ENCODE measurements around the gene KRTAP10-5.
"Not testable (repeated sequence)": the region's sequence is repeated elsewhere in the genome, so short reads cannot be mapped to it uniquely, and the experiment has no call there.

Gene KRTAP10-5

DNA sequence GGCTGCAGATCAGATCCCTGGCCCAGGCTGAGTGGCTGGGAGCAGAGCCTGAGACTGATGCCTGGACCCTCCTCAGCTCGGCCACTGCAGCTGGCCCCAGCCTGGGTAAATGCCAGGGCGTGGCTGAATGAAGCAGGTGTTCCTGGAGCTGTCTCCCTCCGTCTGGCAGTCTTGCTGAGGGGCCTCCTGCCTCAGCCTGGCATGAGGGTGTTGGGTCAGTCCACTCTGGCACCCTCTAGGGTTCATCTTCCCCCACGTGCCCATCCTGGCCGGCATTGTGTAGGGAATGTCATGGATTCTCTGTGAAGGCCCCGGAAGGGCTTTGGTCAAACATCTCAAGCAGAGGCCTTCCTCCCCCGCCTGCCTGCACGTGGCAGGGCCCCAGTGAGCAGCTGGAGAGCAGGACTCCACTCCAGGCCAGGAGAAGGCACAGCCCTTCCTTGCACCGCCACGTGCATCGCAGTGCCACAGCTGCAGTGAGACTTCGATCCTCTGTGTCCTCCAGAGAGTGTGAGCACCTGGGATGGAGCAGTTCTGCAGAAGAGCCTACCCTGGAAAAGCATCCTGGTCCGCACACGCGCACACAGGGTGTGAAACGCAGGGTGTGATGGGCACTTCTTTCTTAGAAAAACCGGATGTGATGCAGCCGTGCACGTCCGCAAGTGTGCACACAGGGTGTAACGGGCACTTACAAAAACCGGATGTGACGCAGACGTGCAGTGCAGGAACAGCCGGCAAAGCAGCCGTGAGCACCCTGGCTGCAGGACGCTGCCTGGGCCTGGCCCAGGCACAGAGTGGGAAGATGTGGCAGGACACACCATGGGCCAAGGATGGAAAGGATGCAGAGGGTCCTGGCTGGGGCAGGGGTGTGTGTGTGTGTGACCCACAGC is 11.5 kb downstream of the KRTAP10-5 start:
- DNase-seq: no peak

DNA sequence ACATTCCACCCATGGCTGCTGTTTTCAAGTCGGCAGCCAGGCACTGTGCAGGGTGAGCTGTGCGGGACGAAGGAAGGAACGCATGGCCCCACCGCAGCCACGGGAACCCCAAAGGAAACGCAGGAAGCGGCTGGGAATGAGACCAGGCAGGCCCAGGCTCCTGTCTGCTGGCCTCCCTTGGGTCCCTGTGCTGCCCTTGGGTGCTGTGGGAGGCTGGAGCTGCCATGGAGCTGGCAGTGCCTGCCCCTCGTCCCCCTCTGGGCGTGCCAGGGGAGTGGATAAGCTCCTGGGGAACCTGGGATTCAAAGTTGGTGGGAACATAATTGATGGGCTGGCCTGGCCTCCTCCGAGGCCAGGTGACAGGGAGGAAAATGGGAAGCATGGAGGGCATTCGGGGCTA is 12.1 kb downstream of the KRTAP10-5 start:
- no peak for DNase-seq

DNA sequence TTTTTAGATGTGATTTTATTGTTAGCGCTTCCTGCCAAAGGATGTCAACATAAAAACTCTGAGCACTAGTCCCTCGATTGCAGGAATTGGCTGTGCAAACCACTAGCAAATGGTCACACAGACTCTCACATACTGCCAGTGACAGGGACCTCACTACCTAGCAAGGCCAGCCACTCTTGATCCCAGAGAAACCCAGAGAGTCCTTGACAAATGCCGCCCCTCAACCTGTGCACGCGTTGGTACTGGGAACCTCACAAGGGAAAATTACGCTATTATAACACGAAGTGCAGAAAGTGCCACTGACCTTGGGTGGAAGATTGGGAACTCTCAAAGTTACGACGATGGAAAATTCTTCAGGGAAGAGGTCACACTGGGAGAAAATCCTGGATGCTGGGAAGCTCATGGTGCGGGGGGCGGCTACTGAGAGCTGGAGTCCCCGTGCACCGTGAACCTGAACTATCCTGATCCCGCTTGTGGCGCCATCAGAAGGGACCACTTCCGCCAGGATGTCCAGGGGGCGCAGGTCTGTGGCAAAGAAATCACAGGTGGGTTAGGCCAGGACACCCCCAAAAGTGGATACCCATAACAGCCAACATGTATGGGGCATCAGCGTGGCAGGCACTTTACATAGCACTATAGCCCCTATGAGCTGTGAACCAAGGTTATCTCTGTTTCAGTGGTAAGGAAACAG is 12.8 kb downstream of the KRTAP10-5 start:
- DNase-seq: no peak

DNA sequence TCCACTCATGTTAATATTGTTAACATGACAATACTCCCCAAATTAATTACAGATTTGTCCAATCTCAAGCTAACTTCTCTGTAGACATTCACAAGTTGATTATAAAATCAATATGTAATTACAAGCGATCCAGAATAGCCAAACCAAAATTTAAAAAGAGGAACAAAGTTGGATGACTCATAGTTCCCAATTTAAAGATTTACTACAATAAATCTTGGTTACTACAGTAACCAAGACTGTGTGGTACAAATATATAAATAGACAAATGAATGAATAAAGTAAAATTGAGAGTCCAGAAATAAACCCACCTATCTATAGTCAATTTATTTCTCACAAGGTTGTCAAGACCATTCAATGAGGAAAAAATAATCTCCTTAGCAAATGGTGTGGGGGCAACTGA is 14.0 kb downstream of the KRTAP10-5 start:
- no peak for DNase-seq

DNA sequence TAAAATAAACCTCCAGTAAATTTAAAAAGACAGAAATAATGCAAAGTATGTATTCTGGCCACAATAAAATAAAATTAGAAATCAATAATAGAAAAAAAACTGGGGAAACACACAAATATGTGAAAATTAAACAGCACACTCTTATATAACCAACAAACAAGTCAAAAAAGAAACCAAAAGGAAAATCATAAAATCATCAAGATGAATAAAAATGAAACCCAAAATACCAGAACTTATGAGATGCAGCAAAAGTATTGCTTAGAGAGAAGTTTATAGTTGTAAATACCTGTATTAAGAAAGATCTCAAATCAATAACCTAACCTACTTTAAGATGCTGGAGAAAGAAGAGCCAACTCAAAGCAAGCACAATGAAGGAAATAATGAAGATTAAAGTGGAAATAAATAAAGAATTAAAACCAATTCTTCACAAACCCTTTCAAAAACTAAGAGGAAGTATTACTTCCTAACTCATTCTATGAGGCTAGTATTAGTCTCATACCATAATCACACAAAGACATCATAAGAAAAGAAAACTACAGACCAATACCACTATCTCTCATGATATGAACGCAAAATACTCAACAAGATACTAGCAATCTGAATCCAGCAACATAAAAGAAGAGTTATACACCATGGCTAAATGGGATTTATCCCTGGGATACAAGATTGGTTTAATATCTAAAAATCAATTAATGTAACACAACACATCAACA is 15.4 kb downstream of the KRTAP10-5 start:
- no peak for DNase-seq

DNA sequence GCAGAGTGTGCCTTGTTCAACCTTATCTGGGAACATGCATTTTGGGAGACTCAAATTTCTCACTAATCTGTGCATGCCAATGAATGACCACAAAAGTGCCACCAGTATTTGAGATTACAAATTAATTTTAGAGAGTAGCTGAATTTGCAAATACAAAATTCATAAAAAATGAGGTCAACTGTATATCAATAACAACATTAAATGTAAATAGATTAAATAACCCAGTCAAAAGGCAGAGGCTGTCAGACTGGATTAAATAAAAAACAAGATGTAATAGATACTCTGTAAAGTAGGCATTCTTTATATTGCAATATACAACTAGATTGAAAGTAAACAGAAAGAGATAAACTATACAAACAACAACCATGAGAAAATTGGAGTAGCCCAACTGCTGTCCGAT is 16.3 kb downstream of the KRTAP10-5 start:
- no peak for DNase-seq

DNA sequence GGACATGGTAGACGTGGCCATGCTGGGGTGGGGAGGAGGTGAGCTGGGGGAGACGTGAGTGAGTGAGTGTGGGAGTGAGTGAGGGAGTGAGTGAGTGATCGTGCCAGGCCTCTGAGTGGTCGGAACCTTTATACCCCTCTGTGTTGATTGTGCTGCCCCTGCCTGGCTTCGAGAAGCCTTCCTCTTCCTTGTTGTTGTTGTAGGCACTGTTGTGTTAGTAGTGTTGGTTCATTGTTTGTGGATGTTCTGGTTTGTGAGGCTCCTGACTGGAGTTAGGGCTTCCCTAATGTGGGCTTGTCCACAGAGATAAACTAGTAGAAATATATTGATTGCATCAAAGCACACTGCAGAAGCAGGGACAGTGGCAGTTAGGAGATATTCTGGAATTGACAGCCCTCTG is 21.7 kb downstream of the KRTAP10-5 start, which contains the start of gene KRTAP10-3:
TSS of gene KRTAP10-3 (minus strand) at position 101 of the 400 bp plus-strand sequence. CDS start at position 21, 80 bp downstream.
- DNase-seq: no peak

DNA sequence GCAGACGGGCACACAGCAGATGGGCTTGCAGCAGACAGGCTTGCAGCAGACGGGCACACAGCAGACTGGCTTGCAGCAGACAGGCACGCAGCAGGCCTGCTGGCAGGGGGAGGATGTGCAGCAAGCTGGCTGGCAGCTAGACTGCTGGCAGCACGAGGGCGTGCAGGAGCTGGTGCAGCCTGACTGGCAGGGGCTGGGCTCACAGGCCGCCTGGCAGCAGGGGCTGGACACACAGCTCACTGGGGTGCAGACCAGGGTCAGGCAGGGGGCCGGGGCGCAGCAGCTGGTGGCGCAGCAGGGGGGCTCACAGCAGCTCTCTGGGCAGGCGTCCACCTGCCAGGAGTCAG is 22.1 kb downstream of the KRTAP10-5 start:
- not testable (repeated sequence) for DNase-seq

DNA sequence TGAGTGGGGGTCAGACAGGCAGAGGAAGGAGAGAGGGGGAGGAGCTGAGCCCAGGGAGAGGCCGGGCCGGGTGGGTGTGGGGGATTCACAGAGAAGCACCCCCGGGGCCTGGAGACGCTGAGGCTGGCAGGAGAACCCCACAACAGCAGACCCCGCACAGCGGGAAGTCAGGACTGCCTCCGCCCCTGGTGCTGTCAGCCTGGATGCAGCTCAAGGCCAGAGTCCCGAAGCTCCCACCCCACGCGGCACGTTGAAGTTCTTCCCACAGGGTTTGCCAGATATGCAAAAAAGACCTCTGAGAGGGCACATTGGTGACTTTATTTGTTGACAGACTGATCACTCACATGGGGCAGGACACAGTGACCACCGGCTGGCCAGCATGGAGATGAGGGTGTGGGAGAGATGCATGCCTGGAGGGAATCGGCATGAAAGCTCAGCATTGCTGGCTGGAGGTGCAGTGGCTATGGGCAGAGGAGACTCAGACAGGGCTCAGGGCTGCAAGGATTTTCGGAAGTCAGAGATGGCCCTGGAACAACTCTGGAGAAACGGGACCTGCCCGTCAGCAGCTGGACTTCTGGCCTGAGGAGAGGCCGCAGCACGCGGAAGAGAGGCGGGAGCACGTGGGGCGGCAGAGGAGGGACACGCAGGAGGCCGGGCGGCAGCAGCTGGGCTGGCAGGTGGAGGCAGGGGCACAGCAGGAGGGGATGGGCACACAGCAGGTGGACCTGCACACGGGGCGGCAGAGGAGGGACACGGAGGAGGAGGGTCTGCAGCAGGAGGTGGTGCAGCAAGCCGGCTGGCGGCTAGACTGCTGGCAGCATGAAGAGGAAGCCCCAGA is 22.7 kb downstream of the KRTAP10-5 start:
- DNase-seq: no peak

DNA sequence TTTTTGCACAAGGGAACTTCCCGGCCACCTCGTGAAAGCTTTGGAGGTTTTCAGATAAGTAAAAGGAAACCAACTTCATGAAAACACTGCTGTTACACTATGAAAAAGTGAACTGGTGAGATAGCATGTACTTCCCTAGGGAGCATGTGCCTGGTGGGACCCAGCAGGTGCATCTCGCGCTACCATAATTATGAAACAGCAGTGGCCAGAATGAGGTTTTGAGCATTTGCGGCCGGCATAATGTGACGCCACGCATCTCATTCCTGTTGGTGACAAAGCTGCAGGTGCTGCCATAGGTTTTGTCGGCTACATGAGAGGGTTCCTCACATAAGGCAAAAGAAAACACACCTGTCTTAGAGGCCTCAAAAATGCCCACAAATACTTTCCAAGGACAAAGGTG is 23.5 kb downstream of the KRTAP10-5 start:
- DNase-seq: no peak

DNA sequence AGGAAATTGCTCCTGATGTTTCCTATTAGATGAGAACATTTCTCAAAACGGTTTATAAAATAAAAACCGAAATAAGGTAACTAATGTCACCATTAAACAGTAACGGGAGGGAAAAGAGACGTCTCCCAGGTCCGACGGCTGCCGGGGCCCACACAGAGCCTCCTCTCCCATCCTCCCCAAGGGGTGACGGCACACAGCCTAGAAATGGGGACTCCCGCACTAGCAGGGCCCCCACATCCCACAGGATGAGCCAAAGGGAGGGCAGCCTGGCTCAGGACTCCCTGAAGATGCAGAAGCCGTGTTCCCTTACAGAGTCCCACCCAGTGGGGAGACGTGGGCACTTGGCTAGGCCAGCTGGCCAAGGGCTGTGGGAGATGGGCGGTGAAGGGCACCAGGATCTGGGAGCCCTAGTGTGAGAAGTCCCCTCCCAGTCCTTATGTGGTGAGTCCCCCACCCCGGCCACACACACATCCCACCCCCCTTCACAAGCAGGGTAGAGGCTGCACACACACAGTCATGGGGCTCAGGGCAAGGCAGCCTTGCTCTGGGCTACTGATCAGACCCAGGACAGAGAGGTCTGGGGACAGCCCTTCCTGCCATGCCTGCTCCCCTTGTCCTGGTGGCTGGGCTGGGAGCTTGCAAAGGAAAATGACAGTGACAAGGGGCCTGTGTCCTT is 25.1 kb downstream of the KRTAP10-5 start:
- no peak for DNase-seq

DNA sequence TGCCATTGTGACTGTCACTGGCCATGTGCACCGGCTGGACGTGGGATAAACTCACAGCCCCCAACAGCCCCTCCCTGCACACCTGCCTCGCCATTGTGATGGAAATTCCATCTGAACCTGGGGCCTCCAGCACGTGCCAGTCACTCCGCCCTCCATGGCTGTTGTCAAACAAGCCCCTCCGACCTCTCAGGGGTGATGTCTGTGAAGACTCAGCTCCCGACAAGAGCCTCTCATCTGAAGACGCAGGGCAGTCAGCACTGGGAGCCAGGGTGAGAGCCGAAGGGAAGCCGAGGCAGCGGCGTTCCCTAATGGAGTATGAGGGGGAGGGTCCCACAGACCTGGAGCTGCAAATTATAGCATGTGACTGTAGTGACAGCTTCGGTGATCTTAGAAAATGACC is 27.7 kb downstream of the KRTAP10-5 start:
- DNase-seq: no peak

DNA sequence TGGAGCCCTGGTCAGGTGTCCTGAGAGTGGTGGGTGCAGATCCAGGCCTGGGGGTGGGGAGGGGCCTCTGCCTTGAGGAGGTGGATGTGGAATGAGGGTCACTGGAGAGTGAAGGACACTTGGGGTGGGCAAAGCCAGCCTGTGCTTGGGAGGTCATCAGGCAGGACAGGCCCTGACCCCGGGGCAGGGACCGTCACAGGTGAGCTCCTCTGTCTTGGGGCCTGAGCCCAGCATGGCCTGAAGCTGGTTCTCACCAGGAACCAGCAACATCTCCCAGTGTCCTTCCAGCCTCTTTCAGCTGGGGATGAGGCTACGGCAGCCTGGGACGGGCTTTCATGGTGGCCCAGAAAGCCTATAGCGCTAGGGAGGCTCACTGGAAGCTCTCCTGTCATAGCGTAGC is 28.3 kb downstream of the KRTAP10-5 start:
- DNase-seq: no peak

DNA sequence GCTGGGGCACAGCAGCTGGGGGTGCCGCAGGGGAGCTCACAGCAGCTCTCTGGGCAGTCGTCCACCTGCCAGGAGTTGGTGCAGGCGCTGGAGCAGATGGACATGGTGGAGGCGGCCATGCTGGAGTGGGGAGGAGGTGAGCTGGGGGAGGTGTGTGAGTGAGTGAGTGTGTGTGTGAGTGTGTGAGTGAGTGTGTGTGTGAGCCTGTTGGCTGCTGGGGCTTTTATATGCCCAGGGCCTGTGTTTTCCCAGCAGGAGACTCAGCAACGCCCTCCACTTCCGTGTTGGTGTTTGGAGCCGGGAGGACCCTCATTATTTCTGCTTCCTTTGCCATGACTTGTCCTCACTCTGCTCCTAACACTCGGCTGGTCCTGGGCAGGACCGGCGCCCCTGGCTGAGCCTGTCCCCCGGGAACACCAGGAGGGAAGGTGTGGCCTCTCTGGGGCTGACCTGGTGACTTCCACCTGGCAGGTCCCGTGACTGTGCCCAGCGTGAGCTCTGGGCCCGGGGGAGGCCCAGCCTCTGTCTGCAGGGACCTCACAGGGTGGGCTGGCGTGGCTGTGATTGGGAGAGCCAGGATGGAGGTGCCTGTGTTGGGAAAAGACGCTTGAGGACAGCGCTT is 29.0 kb downstream of the KRTAP10-5 start, which contains the start of gene KRTAP10-2:
TSS of gene KRTAP10-2 (minus strand) at position 166 of the 622 bp plus-strand sequence. CDS start at position 119, 47 bp downstream.
- DNase-seq: no peak

DNA sequence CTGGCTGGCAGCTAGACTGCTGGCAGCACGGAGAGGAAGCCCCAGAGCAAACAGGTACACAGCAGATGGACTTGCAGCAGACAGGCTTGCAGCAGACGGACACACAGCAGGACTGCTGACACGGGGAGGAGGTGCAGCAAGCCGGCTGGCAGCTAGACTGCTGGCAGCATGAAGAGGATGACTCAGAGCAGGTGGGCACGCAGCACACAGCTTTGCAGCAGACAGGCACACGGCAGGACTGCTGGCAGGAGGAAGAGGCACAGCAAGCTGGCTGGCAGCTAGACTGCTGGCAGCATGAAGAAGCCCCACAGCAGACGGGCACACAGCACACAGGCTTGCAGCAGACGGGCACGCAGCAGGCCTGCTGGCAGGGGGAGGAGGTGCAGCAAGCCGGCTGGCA is 29.6 kb downstream of the KRTAP10-5 start:
- DNase-seq: no peak

DNA sequence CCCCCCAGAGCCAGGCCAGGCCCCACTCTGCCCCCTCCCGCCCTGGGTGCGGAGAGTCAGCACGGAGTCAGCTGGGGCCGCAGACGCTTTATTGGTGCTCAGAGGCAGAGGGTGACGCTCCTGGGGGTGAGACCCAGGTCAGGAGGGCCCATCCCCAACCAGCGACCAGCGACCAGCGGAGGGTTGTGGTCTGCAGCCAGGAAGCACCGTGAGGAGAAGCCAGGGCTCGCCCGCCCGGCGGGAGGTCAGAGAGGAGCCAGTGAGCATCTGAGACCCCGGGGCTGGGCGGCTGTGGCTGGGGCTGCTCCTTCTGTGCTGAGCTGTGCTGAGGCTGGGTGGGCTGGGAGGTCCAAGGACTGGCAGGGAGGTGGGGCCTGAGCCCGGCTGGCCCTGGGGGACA is 30.1 kb downstream of the KRTAP10-5 start:
- DNase-seq: not testable (repeated sequence)

DNA sequence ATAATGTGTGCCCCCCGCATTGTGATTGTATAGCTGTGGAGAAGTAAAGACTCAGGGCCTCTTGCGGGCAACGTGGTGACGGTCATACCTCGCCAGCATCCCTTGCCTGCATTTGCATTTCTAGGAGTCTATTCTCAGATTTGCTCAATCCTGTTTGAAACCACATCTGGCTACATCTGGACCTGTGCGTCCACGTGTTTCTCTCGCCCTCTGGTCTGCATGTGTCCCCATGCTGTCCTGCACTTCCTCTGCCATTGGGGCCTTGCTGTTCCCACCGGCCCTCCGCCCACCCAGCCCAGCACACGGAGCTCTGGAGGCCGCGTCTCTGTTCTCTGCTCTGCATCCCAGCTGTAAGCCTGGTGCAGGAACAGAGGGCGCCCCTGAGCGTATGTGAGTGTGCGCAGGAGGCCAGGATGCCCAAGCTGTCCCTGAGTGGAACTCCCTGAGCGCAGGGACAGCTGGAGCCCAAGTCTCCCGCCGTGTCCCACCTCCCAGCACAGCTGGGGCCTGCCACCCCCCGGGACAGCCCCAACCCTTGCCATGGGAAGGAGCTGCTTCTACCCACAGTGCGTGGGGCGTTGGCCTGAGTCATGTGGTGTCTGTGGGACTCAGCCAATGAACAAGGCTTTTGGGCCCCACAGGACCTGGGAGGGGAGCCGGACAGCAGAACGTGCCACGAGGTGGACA is 30.7 kb downstream of the KRTAP10-5 start:
- no peak for DNase-seq

DNA sequence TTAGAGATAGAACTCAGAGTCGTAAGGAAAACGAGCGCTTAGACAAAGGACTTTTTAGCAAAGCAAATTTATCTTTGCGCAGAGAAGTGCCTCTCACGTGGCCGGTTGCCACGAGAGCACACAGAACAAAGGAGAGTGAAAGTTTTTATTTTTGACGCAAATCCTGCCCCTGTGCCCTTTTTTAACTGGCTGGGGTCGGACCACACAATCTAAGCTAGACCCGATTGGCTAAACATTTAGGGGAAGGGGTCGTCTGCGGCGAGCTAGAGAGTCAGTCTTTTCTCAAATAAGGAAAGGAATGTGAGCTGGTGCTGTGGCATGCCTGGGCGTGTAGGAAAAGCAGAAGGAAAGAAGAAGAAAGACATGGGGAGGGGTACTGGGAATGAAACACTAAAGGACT is 31.5 kb downstream of the KRTAP10-5 start:
- no peak for DNase-seq

DNA sequence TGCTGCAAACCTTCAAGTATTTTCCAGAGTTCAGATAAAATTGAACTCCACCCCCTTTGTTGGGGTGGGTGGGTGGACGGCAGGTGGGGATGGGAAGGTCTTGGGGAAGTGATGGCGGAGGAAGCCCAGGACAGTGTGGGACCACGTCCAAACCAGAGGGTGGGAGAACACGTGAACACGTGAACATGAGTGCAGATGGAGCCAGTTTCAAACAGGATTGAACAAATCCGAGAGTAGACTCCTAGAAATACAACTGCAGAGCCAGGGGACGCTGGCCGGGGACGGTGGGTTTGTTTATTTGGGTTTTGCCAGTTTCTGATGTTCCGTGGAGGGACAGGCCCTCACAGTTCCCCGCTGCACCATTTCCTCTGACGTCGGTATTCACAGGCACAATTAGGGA is 32.0 kb downstream of the KRTAP10-5 start:
- no peak for DNase-seq

DNA sequence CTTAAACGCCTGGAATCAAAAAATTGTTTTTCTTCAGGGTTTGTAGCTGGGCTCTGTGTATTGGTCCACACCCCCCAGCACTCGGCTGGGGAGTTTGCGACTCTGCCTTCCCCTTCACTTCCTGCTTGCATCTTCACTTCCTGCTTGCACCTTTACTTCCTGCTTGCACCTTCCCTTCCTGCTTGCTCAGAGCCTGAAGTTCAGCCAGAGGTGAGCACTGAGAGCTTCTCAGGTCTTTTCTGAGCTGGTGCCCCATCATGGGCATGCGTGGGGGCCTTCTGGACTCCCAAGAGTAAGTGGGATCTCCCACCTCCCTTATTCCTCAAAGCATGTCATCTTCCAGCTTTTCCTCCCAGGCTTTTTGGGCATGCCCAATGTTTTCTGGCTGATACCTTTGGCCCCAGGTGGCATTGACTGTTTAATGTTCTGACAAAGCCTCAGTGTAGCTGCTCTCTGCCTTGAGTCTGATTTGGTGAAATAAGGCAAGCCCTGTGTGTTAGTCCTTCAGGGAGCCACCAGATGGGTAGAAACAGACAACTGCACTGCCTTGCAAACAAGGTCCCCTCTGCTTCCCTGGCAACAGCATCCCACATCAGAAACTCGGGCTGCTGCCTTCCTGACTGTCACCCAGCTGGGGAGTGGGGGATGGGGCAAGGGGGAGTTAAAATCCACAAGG is 32.6 kb downstream of the KRTAP10-5 start:
- no peak for DNase-seq

Measured in activated CD4-positive, alpha-beta T cell treated with anti-CD3 and anti-CD28 coated beads for 1 hour (primary cell).